ENCODE measurements around the gene DIDO1.

The DIDO1 gene

DNA sequence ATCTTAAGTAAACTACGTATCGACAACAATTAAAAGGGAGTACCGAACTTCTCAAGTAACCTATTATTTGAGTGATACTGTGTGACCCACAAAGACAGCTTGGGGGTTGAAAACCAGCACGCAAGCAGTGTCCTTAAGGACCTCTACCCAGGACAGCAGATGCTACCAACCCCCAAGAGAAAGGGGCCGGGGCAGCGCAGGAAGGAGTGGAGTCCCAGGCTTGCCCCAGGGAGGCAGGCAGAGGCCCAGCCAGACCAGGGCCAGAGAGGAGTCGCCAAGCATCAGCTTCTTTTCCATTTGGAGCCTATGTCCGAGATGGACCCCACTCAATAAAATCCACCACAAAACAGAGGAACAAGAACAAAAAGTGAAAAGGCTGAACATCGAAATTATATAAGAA is 11.9 kb downstream of the DIDO1 start:
- FAIRE-seq, result no peak

DNA sequence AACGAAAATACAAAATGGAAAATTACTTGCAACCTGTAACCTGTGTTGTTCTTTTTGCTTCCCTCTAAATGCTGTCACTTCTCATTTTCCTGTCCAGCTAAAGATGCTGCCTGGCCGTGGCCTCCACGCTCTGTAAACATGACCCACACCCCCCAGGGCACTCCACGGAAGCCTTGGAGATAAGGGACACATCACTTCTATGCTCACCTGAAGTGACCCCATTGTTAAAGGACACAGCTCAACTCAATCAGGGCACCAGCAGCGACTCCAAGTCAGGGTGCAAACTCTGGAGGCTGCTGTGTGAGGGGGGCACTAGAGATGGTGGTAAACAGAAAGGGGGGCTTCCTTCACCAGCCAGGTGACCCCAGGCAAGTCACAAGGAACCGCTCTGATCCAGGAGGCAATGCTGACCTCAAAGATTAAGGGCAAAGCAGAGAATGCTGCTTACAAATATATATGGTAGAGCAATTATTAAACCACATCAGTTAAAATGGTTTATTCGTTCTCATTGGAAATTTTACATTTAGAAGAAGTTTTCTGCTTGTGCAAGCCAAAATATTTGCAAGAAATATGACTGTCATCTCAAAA is 13.2 kb downstream of the DIDO1 start:
- DNase-seq (ENCODE audit: insufficient read length, low spot score) (no peak), FAIRE-seq (peak; percentile 40)

More for the DNA sequence above, 11.9 kb downstream of the DIDO1 start:
- DNase-seq (ENCODE audit: insufficient read length, low spot score), result no peak

DNA sequence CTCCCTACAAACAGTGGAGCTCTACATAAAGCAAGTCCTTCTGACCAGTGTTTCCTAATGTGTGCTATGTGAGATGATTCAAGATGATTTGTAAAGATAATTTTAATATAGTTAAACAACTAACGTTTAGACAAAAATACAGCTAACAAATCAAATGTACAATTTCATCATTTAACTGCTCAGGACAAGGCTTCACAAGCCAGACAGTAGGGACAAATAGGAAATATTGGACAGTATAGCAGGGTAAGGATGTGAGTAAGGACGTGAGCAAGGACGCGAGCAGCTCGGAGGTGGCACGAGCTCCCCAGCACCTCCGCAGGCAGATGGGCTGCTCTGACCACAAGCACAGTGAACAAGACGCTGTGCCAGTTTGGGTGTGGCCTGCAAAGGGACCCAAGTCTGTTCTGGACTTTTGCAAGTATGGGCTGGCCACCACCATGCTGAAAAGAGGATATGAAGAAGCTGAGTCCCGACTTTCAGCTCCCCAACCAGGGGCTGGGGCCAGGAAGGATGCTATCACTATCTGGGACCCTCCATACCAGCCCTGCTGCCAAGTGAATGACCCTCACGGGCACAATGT is 14.5 kb downstream of the DIDO1 start:
- DNase-seq (ENCODE audit: insufficient read length, low spot score), result no peak
- peak; percentile 23 for FAIRE-seq

DNA sequence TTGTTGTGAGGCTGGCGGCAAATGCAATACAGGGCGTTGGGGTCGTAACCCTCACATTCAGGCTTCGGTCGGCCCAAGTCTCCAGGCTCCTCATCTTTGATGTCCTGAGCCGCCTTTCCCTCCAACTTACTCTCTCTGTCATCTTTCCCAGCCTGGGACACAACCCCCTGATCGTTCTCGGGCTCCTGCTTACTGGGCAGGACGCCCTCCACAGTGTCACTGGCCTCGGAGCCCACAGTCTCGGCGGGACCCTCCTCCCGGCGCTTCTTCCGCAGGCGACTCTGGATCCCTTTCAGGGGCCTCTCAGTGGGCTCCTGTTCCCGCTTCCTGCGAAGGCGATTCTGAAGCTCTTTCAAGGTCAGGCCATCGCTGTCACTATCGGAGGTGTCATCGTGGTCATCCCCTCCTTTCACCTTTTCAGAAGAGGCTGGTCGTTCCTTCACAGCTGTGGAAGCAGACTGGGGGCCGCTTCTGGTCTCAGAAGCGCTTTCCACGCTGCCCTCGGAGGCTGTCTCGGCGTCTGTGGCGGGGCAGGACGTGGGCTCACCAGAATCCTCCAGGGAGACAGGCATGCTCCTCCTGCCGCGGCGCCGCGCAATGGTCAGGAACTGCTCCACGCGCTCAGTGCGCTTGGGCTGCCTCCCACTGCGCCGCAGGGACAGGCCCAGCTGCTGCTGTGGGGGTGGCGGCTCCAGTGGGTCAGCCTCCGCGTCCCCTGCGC is 15.4 kb downstream of the DIDO1 start:
- DNase-seq (ENCODE audit: insufficient read length, low spot score) (no peak), FAIRE-seq (no peak)

DNA sequence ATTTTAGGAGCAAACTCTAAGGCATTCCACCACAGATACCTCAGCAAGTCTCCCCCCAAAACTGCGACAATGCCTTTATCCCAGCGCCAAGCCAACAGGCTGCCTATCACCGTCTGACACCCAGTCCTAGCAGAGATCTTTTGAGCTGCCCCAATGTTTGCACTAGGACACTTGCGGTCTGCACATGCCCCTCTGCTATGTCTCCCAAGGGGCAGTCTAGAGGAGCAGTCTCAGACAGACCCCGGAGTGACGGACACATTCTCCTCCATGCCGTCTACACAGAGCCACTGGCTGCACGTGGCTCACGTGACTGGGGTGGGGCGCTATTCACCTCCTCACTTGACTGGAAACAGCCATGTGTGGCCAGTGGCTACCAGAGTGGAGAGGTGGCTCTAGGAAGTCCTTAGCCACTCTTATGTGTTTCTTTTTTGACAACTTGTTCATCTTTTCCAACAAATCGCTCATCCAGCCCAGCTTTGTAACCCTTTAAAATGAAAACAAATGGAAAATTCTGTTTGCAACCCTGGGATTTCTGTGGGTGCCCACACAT is 16.0 kb downstream of the DIDO1 start:
- no peak for FAIRE-seq
- no peak for DNase-seq (ENCODE audit: insufficient read length, low spot score)

DNA sequence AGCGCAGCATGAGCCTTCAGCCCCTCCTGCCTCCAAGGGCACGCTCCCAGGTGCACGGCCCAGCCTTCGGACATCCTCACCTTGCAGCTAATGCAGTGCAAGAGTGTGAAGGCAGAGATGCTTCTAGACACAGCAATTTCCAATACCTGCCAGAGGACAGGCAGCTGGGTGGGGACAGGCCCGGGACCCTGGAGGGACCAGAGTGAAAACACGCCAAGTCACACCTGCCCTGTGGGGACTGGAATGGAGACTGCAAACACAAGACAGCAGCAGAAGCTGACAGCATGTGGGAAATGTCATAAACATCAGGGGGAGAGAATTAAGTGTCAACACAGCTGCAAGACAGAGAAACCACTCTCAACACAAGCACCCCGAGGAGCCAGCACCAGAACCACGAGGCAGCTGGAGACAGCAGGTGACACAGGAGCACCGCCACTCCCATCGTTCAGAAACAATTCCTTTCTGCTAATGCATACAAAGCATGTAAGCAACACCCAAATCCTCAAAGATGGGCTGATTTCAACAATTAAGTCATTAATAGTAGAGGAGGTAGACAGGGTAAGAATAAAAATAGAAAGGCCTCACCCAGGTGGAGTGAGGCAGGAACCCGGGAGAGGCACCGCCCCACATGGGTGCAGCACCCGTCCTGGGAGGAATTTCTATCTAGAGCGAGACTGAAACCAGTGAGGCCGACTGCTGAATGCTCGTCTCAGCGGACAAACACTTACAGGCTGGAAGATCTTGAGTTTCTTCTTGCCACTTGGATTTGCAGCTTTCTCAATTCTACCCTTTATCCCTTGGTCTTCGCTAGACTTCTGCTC is 17.1 kb downstream of the DIDO1 start:
- no peak for DNase-seq (ENCODE audit: insufficient read length, low spot score)
- no peak for FAIRE-seq

DNA sequence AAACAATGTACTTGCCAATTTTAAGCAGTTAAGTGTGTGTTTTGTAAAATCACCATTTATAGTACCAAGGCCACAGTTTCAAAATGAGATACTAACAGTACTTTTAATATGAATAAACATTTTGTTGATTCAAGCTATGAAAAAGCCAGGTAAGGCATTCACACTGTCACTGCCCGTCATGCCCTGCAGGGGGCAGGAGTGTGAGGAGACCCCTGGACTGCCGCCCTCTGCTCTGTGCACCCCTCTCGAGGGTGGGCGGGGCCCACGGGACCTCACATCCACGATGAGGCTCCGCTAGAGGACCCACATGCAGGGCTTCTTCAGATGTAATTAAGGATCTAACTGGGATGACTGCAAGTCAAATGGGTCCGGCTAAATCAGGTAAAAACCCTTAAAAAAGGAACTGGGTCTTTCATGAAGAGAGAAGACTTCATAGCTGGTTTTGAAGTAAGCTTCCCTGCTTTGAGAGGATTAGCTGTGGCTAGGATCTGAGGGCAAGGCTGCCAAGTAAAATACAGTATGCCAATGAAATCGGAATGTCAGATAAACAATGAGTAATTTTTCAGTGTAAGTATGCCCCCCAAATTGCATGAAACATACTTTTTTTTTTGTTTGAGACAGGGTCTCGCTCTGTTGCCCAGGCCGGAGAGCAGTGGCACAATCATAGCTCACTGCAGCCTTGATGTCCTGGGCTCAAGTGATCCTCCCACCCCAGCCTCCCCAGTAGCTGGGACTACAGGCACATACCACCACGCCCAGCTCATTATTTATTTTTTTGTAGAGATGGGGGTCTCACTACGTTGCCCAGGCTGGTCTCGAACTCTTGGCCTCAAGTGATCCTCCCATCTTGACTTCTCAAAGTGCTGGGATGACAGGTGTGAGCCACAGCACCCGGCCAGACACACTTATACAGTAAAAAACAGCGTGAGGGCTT is 18.7 kb downstream of the DIDO1 start:
- DNase-seq (ENCODE audit: insufficient read length, low spot score) (no peak), FAIRE-seq (no peak)

DNA sequence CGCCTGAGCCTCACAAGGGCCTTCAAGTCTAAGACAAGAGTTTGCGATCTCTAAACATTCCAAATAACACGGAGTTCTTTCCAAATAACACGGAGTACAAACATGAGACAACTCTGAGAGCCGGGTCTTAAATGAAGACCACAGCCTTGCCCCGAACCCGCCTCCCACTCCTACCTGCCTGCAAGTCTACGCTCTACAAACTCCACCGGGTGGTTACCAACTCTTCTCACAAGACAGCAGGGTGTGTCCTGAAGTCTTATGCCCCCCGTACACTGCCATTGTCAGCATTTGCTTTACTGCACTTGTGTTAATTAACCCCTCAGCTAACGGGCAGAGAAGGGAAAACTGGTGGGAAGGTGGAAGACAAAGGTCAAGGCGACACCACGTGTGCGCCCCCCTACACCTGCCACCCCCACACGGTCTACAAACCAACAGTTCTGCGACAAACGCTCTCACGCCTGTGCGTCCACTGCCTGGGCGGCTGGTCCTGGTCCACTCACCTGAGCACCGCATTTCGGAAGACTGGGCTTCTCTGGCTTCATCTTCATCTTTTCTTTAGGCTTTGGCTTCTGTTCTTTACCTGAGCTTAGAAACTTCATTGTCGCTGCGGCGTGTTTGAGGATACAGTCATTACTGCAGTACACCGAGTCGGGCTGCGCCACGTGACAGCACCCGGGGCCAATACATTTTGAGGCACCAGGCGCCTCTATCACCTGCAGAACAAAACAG is 19.5 kb downstream of the DIDO1 start:
- no peak for FAIRE-seq

DNA sequence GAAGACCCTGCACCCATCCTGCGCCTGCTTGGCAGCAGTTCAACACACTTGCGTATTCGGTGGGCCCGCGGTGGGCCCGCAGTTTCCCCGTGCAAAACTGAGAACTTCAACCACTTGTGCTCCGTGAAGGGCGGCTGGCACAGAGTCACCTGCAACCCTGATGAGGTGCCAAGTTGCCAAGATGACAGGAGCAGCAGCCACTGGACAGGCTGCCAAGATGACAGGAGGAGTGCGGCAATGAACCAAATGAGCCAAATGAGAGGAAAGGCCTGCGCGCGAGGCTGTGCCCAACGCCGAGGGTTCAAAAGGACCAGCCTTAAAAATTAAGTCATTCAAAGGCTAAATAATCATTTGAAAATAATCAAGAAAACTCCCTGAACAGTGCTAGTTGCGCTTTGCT is 20.1 kb downstream of the DIDO1 start:
- DNase-seq (ENCODE audit: insufficient read length, low spot score) (no peak), FAIRE-seq (no peak)

More for the DNA sequence above, 19.5 kb downstream of the DIDO1 start:
- no peak for DNase-seq (ENCODE audit: insufficient read length, low spot score)

DNA sequence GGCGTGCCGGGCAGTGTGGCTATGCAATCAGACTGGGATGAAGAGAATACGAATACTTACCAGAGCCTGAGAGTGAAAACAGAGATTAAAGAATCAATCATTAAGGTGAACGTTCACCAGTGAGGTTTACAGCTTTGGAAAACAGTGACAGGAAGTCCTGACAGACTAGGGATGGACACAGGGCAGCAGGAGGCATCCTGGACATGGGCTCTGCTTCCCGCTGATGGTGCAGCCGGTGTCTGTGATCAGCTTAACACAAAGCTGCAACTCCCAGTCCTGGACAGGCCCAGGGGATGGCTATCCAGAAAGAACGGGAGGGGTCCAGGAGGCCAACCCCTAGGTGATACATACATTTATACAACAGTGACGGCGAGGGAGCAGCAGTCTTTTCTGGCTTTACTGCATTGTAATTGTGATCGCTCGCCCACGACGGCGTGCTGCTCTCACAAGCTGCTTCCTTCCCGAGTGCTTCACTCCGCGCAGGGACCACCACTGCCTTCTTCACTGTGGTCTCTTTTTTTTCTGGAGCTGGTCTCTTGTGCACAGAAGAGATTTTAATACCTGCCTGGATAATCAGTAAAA is 20.7 kb downstream of the DIDO1 start:
- DNase-seq (ENCODE audit: insufficient read length, low spot score), result no peak
- peak; percentile 9 for FAIRE-seq

DNA sequence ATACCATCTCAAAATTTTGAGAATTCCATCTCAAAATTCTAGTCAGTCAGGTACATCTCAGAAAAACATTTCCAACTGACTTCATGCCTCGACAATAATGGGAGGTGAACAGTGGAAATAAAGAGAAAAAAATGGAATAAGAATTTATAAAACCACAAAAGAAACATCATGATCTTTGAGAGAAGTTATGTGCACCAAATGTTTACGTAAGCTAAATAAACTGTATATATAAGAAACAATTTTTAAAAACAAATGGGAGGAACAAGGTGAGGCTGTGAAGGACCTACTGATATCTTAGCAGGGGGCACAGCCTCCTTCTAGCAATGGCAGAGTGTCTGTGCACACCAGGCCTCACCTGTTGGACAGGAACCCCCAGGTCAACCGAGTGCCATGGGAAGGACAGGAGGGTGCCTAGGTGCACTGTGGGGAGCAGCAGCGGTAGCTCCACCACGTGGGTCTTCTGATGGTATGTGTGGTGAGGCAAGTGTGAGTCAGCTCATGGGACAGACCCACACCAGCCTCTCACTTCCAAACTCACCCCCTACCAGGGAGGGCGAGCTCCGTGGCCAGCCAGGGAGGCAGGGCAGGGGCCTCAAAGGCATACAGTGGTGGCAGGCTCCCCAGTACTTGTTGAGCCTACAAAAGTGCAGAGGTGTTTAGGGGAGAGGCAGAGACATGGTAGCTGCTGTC is 23.2 kb downstream of the DIDO1 start:
- FAIRE-seq, result no peak

DNA sequence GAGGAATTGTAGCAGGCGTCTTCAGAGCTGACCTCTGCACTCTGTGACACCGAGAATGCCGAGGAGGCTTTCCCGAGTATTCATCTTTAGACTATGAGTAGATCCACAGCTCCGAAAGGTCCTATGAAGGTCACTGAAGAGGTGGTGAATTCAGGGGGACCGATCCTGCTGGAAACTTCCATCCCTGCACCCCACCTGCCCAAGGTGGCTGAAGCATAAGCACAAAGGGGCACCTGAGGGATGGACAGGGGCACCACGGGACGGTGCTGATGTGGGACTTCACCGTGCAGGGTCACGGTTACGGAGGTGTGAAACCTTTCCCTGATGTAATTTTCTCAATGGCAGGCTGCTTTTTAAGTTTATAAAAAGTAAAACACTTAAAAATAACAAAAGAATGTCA is 24.4 kb downstream of the DIDO1 start:
- no peak for FAIRE-seq

More for the DNA sequence above, 23.2 kb downstream of the DIDO1 start:
- no peak for DNase-seq (ENCODE audit: insufficient read length, low spot score)

DNA sequence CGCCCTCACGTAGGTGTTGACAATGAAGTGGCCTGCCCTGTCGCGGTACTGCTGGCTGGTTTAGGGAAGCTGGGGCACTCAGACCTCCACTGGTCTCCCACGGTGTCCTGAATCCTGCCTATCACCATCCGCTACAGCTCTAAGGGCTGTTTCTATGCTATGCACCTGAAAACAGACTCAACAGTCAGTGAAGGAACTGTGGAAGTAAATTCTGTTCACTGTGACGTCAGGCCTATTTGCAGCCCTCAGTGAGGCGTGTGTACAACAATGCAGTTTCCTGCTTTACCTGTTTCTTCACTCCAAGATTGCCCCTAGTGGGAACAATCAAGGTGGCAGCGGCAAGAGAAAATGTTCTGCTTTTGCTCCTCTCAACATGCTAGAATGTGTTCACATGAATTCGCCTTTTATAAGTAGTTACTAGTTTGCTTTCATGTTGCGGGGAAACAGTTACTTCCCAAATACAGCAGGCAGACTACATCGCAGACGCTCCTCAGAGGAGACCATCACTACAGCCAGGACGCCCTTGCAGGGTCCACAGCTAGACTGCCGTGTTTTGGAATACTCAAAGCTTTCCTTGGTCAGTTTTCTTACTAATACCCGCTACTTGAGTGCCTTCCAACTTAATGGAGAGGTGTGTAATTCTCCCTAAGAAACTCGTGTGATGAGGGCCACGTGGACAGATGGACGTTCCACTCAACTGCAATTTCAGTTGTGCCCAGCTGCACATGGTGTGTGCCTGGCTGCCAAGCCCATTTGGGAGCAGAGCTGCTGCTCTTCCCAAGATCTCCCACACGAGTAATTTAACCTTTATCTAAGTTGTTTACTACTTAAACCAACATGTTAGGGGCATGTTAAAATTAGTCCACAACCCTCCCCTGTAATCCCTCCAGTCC is 25.4 kb downstream of the DIDO1 start:
- DNase-seq (ENCODE audit: insufficient read length, low spot score) (peak; percentile 53), FAIRE-seq (peak; percentile 13)

More for the DNA sequence above, 24.4 kb downstream of the DIDO1 start:
- DNase-seq (ENCODE audit: insufficient read length, low spot score), result no peak

DNA sequence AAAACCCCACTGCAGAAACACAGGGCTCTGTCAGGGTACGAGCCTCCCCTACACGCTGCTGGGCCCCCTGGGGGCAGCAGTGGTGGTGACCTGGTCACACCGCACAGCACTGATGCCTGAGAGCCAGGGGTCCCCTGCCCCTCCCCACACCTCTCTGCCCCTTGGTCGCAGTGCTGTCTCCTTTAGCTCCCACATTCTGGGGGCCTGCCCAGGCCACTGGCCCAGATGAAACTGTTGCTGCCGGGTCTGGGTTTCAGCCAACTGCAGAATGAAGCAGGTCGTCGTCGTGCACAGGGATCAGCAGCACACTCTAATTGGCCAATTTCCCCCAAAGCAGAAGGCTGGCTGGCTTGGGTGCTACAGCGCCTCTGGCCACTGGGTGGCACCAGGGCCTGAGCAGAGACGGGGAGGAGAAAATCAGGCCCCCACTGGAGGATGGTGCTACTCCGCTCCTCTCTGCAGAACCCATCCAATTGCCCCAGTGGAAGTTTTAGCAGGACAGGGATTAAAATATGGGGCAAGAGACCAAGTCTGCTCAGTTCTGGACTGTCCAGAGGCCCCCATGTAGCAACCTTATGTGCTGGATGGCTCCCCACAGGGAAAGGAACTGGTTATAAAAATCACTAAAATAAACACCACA is 26.1 kb downstream of the DIDO1 start:
- DNase-seq (ENCODE audit: insufficient read length, low spot score), result peak; percentile 98
- FAIRE-seq, result peak; percentile 94

DNA sequence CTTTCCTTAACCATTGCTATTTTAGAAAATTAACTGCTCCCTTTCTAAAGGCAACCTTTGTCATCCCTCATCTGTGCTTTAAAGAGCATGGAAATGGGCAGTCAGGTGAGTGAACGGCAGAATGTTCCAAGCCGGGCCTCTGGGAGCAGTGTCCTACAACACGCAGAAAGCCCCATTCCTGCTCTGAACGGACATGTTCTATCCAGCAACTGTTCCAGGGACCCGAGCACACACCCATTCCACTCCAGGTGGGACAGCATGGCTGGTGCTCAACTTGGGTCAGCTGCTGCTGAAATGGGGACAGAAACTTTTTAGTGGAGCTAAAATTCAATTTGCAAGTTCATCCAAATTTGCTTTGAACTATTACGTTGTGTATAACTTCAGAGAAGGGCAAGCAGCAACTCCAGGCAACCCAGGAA is 26.7 kb downstream of the DIDO1 start:
- DNase-seq (ENCODE audit: insufficient read length, low spot score) (no peak), FAIRE-seq (no peak)

DNA sequence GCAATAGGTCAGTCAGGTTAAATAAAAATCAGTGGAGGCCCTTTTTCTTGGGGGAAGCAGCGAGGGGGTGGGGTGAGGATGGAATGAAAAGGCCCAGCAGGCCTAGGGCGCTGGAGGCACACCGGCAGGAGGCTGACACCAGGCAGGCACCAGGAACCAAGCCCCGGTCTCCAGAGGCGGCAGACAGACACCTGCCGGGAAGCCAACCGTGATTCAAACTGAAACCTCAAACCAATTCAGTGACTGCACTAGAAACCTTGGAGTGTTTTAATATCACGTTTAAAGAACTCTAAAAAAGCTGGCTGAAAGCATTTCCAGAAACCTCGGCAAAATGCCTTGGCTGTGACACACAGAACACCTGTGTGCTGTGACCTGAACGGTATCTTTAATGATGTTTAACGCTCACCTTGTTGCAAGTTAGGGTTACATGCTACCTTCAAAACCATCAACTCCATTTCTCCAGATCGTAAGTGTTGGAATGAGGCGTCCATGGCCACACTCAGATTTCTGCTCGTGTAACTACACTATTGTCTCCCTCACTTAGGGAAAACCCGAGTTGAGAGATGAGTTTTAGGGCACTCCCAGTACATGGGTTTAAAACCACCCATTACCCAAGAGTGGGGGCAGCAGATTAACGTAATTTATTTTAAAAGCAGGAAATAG is 27.2 kb downstream of the DIDO1 start:
- DNase-seq (ENCODE audit: insufficient read length, low spot score), result no peak
- FAIRE-seq, result no peak

Data from HTR-8/SVneo (cell line).